ENCODE results near the gene ABHD12B.
A peak's percentile ranks its signal among the peaks of the same experiment; 100 is the strongest.

The ABHD12B gene

GRCh38 chr14:50839048-50839447 lies 32.8 kb upstream of the ABHD12B start:
- DNase-seq (ENCODE audit: low read depth in 2 of 2), result no peak

GRCh38 chr14:50839691-50840090 lies 32.2 kb upstream of the ABHD12B start:
- no peak for DNase-seq (ENCODE audit: low read depth in 2 of 2)

GRCh38 chr14:50844391-50844790 lies 27.5 kb upstream of the ABHD12B start:
- DNase-seq (ENCODE audit: low read depth in 2 of 2), result no peak

DNA sequence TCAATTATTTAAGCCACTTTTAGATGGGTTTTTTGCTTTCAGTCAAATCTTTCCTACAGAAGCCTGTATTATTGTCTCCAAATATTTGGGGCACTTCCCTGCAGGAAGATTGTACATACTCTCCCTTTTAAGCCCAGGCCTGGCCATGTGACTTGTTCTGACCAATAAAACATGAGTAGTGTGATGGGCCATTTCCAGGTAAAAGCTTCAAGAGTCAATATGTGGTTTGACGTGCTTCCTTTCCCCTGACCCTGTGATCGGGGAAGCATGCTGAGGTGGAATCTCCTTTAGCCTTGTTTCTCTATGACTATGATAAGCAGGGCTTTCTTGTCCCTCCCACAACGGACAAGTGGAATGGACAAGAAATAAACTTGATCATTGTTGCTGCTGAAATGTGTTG lies 26.7 kb upstream of the ABHD12B start:
- no peak for DNase-seq (ENCODE audit: low read depth in 2 of 2)

DNA sequence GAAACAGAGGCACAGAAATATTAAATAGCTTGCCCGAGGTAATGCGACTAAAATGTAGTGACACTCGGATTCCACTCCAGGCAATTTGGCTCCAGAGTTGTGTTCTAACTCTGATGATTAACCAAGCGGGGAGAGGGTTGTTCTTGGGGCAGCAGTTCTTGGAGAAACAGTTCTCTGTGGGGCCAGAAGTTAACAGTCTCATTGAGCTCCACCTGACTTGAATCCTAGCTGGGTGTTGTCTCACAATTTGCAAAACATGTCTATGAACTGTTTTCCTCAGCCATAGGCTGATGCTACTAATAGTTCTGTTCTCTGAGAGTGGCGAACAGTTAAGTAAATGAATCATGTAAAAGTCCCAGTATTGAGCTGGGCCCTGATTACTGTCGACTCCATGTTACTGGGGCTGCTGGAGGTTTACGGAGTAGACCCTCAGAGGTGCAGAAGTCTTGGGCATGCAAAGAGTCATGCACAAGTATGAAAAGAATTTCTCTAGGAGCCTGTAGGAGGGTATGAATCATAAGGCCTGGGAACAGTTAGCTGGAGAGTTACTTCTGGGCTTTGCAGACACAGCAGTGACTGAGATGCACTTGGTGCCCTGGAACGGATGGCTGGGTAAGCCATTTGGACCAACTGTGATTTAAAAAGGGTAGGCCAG lies 25.5 kb upstream of the ABHD12B start:
- DNase-seq (ENCODE audit: low read depth in 2 of 2), result no peak

DNA sequence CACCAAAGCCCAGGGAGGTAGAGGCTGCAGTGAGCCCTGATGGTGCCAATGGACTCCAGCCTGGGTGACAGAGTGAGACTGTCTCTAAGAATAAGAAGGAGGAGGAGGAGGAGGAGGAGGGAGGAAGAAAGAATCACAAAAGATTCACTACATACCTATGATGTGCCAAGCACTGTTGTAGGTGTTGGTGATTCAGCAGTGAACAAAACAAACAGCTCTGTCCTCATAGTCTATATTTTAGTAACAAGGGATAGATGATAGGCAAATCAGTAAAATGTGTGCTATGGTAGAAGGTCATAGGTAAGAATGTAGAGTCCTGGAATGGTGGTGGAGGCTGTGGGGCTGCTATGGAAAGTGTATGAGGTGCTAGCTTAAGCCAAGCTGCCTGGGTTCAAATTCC lies 18.0 kb upstream of the ABHD12B start:
- DNase-seq (ENCODE audit: low read depth in 2 of 2), result no peak

DNA sequence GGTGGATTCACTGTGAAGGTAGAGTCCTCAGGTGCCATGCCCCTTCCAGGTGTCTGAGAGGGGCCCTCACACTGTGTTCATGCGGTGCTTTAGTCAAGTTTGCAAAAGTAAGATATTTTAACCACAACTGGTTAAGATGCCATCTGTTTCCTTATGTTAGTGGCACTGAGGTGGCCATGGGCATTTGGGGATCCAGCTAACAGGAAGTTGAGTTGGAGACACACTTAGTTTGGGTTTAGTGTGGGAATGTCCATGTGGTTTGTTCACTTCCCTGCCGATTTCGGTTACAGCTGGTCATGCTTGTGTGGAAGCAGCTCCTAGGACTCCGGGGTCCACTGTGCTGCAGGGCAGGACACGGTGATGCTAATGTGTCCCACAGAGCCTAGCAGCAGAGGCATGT lies 17.3 kb upstream of the ABHD12B start:
- no peak for DNase-seq (ENCODE audit: low read depth in 2 of 2)

GRCh38 chr14:50855558-50855957 lies 16.3 kb upstream of the ABHD12B start:
- no peak for DNase-seq (ENCODE audit: low read depth in 2 of 2)

GRCh38 chr14:50856660-50857059 lies 15.2 kb upstream of the ABHD12B start:
- DNase-seq (ENCODE audit: low read depth in 2 of 2), result no peak

DNA sequence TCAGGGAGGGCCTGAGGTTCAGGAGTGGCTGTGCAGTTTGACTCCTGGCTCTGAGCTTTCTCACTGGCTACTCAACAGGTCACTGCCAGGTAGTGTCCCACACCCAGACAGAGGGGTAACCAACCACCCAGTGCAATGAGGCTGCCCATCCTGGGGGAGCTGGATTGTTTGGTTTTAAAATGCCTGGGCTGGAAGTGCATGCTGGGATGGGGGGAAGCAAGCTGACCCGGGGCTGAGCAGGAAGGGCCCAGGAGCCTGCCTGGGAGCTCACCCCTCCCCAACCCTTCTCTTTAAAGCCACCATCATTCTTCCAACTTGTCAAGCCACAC lies 12.6 kb upstream of the ABHD12B start:
- no peak for DNase-seq (ENCODE audit: low read depth in 2 of 2)

GRCh38 chr14:50860478-50861086 lies 11.3 kb upstream of the ABHD12B start:
- DNase-seq (ENCODE audit: low read depth in 2 of 2), result peak; percentile 72 to 86

DNA sequence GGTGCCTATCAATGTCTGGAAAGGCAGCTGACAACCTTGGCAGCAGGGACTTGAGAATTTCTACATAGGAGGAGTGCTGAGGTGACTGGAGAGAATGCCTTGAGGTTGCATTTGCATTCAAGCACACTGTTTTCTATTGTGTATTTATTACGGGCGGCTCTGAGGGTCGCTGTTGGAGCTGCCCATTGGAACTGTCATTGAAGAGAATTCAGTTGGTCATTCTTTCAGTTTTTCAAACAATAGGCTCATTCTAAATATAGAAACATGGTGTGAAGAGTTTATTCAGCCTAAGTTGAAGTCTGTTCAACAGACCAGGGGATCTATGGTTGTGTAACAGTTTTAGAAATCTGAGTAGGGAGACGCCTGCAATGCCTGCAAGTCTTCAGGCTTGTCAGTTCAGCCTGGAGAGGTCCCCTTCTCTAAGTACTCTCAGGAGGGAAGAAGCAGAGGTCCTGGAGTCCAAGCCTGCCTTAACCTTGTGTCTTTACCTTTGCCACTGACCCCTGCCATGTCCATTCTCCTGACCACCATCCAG lies 9.8 kb upstream of the ABHD12B start:
- DNase-seq (ENCODE audit: low read depth in 2 of 2), result no peak

GRCh38 chr14:50864237-50864636 lies 7.6 kb upstream of the ABHD12B start:
- DNase-seq (ENCODE audit: low read depth in 2 of 2), result no peak

- no peak for DNase-seq (ENCODE audit: low read depth in 2 of 2)
Observed at GRCh38 chr14:50864946-50865345, 6.9 kb upstream of the ABHD12B start.

DNA sequence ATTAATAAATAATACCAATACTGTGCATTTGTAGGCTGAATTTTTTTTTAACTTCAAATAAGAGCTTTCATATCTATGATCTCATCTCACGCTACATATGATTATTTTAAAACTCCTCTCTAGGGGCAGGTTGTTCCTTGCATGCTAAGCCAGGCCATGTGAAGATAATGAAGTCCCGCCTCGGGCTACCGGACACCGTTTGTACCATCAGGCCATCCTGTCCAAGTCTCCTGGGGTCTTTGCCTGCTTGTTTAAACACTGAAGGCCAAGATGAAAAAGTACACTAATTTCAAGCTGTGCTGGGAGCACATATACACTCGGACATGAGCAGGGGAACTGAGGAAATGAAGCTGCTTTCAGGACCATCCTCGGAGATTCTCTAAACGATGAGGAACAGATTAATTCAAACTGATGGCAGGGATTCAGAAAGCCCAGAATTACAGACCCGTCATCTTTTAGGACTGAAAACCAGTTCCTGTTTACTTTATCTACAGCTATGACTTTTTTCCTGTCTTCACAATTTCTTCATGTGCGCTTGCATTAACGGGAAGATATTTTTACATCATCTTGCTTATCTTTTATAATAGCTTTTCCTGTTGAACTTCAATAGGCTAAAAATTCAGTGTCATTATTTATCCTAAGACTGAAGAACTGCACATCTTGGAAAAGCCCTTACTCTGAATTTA lies 6.3 kb upstream of the ABHD12B start:
- no peak for DNase-seq (ENCODE audit: low read depth in 2 of 2)

DNA sequence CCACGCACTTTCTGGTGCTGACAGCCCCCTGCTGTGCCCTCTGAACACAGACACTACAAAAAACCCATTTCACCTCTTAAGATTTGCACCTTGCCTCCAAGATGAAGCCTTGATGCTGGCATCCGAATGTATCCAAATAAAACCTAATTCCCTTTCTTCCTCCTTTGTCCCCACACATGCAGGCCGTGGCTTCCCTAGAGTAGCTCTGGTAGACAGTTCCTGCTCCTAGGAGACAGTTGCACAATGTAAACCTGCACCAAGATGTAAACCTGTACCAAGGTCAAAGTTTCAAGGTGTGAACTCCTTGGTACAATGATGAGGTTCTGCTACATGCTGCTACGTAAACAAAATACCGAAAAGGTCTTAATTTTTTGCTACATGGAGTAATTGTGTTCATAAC lies 625 bp upstream of the ABHD12B start:
- no peak for DNase-seq (ENCODE audit: low read depth in 2 of 2)

DNA sequence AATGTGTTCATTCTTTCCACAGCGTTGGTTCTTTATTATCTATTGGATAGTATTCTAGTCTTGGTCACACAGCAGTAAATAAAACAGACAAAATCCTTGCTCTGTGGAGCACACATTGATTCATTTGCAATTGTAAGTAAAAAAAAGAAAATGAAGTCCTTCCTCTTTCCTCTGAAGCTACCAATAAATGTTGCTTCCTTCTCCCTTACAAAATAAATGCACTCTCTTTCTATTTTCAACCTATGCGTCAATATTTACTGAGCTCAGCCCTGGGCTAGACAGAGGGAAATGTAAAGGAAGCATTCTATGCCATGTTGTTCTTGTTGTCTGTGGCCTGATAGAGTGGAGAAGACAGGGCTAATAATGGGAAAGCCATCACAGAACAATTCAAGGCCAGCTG lies 2.9 kb downstream of the ABHD12B start:
- no peak for DNase-seq (ENCODE audit: low read depth in 2 of 2)

DNA sequence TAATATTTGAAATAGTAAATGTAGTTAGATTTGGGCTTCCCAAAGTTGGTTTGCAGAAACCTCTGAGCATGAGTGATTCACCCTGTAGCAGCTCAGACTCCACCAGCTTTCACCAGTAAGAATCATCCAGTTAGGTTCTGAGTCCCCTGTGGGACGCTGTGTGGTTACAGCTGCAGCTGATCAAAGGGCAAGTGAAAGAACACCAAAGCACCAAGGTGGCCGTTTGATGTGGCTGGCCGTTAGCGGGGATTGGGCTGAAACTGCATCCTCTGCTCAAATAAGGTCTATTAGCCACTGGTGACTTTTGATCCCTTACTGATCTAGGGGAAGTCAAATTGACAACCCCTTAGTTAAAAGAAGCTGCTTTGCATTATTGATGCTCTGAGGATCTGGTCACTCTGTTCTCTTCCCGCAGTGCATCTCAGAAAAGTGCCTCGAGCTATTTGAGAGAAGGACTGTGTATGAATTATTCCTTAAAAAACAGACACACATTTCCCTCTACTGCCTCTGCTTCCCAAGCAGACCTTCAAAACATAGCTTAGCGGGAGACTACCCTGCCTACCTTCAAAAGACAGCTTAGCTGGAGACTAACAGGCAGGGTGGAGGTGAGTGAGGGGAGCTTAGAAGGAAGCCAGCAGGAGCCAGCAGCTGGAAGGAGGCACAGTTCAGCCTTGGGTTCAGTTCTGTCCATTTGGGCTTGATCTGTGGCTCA lies 3.7 kb downstream of the ABHD12B start:
- peak; percentile 18 to 24 for DNase-seq (ENCODE audit: low read depth in 2 of 2)

- DNase-seq (ENCODE audit: low read depth in 2 of 2), result no peak
Observed at GRCh38 chr14:50882932-50883826, 11.3 kb downstream of the ABHD12B start.

DNA sequence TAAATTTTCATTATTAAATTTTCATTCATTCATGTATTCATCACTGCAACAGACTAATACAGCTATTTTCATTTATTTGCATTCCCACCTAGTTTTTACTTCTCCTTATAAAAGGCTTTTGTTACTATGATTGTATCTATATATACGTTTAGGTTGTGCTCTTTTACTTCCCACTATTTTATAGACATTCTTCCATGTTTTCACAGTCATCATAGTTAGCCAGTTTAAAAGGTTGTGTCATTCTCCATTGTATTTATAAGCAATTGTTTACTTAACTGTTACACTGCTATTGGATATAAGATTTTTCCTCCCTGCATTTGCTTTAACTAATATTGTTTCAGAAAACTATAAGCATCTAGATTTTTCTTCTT lies 12.0 kb downstream of the ABHD12B start:
- DNase-seq (ENCODE audit: low read depth in 2 of 2), result no peak

DNA sequence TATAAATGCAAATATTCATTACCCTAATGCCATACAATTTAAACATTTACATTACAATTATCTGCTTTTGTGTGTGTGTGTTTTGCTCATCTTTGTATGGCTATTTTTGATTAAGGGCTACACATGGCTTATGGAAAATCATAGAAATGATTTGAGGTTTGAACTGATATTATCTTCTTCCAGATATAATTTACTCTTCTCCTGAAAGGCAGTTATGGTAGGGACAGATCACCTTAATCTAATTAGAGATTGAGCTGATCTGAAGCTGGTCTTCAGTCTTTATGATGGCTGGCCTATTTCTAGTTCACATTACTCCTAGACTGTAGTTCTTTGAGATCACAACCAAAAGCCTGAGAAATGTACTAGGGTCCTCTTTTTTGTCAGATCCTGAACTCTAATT lies 15.6 kb downstream of the ABHD12B start:
- DNase-seq (ENCODE audit: low read depth in 2 of 2), result no peak

GRCh38 chr14:50892255-50892654 lies 20.4 kb downstream of the ABHD12B start:
- no peak for DNase-seq (ENCODE audit: low read depth in 2 of 2)

Measured in stimulated activated CD8-positive, alpha-beta memory T cell treated with anti-CD3 and anti-CD28 coated beads, Interleukin-7, amount 100 ng/mL, for 4 hours (primary cell).